NCI-H748 (cell line): ENCODE data around the gene BCL11B.
A peak's percentile ranks its signal among the peaks of the same experiment; 100 is the strongest.

Experiments
- DNase-seq: peaks from one replicate; lab custom pipeline; 2025; ENCODE audit not compliant: unreplicated experiment; lab: John Stamatoyannopoulos, UW

Gene BCL11B

DNA sequence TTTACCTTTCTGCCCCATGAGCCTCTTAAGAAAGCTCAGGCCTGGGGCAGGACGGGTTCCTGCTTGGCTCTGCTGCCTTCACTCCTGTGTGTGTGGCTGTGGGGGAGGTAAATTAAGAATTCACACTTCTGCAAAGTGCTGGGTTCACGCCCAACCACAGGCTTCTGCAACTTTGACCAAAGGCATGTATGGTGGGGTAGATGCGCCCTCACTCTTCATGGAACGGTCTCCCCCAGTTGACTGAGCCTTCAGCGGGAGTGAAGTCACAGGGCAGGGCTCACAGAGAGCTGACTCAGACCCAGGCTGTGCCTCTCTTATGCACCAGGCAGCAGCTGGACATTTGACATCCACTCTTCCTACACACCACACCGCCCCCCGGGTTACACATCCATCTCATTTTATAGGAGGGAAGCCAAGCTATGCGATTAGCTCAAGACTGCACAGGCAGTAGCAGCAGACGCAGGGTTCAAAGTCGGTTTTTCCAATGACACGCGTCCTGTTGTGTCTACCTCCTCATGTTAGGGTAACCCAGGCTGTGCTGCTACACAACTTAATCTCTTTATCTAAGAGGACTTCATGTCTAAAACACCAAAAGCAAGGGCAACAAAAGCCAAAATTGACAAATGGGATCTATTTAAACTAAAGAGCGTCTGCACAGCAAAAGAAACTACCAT is 15.4 kb upstream of the BCL11B start:
- no peak for DNase-seq

GRCh38 chr14:99286761-99287160 is 14.8 kb upstream of the BCL11B start:
- DNase-seq: no peak

DNA sequence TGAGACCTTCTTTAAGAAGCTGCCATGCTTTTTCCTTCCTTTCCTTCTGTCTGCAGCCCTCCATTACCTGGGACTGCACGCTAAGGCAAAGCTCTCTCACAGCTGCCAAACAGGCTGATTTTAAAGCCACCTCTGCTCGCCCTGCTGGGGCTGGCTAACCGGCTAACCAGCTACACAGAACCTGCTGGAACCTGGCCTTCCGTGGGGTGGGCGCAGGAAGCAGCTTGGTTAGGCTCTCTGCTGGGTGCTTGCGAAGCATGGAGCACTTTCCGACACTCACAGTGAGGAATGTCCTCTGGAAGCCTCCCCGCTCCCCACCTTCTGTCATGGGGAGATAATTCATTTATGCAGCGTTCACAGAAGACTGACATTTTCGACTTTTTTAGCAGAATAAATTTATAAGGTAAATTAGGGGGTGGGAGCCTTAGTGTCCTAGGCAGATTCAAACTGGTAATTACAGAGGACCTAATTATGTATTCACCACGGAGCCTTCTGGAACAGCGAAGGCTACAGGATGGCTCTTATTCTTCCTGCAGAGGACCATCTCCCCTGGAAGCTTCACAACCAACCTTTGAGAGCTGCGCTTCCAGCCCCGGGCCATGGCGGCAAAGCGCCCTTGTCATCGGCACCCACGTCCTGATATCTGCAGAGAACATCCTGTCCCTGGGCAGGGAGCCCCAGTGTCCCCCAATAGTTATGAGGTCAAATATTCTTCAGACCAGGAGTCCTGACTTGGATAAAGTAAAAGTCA is 12.4 kb upstream of the BCL11B start:
- DNase-seq: no peak

DNA sequence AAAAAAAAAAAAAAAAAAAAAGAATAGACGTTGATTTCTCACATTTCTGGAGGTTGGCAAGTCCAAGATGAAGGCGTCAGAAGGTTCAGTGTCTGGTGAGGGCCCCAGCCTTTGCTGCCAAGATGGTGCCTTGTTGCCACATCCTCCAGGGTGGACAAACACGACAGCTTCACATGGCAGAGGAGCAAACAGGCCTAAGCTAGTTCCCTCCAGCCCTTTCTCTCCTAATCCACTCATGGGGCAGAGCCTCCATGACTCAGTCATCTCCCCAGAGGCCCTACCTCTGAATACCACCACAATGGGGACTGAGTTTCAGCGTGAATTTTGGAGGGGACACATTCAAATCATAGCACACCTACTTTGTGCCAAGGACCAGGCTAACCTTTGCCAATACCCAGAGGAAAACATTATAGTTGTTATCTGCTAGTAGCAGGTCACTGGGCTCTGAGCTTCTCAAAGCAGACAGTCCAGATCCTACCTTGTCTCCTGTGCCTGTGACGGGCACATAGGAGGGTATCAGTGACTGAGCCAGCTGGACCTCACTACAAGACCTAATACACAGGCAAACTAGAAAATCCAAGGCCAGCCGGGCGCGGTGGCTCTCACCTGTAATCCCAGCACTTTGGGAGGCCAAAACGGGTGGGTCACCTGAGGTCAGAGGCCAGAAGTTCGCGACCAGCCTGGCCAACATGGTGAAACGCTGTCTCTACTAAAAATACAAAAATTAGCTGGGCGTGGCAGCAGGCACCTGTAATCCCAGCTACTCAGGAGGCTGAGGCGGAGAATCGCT is 10.5 kb upstream of the BCL11B start:
- DNase-seq: no peak

DNA sequence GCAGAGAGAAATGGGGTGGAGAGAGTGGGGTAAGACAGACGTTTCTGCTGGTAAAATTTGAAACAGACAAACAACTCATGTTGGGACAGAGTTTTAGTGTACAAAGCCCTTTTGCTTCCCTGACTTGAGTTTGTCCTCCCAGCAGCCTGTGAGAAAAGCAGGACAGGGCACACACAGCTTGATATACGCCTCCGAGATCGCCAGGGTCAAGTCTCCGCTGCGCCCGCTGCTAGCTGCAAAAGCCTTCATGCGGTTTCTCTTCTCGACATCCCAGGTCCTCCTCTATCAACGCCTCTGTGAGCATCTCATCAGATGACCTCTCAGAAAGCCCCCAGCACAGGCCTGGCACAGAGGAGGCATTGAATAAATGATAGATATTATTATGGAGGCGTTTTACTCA is 9.4 kb upstream of the BCL11B start:
- no peak for DNase-seq

DNA sequence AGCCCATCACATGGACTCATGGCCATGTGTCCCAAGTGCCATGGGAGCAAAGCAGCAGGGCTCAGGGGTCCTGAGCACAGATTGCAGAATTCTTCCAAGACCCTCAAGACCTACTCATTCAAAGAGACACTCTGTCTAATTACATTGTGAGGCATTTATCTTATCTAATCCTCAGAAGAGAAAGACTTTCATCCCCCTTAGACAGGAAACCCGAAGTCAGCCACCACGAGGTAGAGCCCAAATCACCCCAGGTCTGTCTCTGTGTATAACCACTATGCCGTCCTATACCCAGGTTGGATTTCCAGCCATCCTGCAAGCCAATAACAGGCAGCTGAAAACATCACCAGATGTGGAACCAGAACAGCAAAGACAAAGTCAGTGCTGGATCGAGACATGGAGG is 8.9 kb upstream of the BCL11B start:
- DNase-seq: no peak

GRCh38 chr14:99280066-99280731 is 8.2 kb upstream of the BCL11B start:
- DNase-seq: no peak

DNA sequence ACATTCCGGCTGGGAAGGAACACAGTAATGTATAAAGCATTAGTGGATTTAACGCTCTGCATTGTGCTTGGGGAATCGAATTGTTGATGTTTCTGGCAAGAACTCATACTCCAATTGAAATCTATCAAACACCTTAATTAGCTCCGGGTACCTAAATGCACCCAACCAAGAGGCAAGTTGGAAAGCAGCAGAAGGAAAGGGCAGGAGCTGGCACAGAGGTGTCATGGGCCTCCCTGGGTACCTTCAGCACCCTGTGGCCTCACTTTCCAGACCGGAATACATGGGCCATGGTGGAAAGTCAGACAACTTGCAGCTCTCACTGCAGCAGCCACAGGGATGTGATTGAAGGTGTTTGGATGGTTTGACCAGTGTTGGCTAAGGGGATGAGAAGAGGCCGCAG is 6.8 kb upstream of the BCL11B start:
- DNase-seq: no peak

DNA sequence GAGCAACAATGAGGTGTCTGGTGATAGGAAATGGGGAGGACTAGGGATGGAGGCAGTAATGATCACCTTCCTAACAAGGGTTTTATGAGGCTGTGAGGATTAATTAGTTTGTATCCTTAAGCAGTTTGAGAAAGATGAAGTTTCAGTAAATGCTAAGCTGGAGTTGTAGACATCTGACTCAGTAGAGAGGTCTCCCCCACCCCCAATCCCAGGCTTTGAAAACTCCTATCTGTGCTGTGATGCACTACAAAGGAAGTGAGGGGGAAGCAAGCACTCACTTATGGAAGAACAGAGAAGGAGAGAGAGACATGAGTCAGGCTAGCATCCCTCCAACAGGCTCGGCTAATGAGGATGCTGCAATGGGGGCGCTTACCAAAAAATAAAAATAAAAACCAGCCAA is 5.5 kb upstream of the BCL11B start:
- no peak for DNase-seq

DNA sequence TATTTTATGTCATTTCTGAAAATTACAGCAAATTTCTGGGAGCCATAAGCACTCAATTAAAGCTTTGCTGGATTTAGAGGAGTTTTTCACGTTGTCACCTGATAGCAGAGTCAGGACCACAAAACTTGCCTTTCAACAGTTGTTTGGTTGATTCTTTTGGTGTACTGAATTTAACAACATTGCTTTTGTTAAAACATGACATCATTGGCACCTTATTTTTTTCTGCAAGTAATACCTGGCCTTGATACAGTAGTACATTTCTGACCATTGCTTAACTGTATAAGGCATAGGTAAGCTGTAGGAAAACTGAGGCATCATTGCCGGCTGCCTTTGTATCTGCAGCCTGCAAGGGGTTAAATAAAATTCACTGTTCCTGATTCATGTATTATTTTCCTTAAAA is 4.5 kb upstream of the BCL11B start:
- no peak for DNase-seq

DNA sequence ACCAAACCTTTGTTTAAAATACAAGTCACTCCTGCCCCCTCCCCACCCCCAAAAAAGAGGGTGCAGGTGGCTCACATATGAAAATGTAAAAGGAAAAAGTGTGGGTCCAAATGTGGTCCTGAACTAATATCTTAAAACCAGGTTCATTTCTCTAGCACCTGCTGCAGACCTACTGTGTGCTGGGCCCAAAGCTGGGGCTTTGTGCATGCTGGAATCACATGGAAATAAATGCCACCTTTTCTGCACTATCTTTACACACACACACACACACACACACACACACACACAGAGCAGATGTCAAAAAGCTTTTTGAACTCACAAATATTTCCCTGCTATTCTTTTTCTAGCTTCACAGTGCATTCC is 3.2 kb upstream of the BCL11B start:
- DNase-seq: no peak

- peak; percentile 96 for DNase-seq
Measured at GRCh38 chr14:99274346-99275221, 2.6 kb upstream of the BCL11B start.

GRCh38 chr14:99273766-99274345 is 1.9 kb upstream of the BCL11B start:
- DNase-seq: peak; percentile 69

DNA sequence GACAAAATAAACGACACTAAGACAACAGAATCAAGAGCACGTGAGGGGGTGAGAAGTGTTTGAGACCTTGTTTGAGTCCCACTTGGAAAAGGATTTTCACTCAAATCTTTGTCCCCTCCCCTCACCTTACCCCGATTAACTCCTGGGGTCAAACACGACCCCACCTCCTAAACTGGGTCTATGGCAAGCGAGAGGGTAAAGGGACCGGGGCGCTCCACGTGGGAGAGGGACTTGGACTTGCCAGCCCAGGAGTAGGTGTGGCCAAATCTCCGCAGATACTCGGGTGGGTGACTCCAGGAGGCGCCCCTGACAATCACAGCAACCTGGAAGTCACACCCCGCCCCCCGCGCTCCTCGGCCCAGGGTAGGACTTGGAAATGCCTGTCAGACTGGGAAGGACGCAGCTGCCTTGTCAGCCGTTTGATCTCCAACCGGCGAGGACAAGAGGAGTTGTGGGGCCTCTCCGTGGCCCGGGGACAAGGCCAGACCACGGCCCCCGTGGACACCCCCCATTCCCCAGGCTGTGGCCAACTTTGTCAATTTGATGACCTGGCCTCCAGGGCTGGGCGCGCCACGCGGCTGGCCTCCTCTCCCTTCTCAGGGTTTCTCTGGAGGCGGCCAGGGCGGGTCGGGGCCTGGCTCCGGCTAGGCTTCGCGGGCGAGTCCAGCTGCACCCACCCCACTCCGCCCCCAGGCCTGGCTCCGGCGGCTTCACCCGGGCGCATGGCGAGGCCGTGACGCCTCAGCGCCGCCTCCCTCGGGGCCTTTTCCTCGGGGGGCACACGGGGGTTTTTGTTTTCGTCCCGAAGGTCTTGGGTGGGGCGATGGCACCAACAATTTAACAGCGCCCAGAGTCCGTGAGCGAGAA is 1.1 kb upstream of the BCL11B start:
- DNase-seq: peak; percentile 83

DNA sequence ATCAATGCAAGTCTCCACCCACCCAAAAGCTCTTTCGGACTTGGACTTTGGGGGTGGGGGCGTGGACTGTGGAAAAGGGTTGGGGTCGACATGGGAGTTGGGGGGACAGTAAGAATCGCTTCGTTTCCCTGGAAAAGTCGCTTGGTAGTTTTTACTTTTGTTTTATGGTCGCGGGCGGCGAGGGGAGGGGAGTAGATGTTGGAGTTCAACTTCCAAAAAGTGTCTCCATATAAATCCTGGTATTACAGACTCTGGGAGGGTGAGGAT is 568 bp upstream of the BCL11B start:
- DNase-seq: peak; percentile 58

DNA sequence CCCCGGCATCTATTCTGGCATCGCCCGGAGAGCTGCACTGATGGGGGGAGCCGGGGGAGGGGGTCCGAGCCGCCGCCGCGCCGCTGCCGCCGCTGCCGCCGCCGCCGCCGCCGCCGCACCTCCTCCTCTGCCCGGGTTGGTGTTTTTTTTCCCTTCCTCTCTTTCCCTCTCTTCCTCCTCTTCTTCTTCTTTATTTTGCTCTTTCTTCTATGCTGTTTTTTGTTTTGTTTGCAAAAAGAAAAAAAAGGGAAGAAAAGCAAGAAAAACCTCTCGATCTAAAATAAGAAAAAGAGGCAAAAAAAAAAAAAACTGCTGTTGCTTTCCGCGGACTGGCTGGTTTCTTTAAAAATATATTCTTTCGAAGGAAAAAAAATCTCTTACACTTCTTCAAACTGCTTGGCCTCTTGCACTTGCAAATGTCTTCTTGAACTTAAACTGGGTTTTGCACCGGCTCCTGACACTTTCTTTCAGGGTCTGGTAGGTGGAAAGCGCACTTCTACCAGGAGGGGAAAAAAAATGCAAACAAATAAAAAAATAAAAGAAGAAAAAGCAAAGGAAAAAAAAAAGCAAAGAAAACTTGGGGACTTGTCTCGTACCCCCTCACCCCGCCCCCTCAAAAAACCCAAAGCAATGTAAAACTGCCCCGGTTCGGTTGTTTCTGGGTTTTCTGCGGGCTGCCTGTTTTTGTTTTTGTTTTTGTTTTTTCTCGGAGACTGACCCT is 616 bp downstream of the BCL11B start:
- peak; percentile 46 for DNase-seq

- DNase-seq: peak; percentile 75
Measured at GRCh38 chr14:99270458-99271220, 1.4 kb downstream of the BCL11B start.
